Natural killer cell (primary cell): ENCODE measurements around the gene CMIP. TPM values are rescaled to one million over a fixed set of nuclear protein-coding genes. Genes with fewer than 3 reads are reported as not detected.

ENCODE experiments used
- ATAC-seq, 3 donors: fragments of 150-1000 bp in 2 of 3; fragments of 200-7000 bp in 1 of 3; cut with Tn5 transposase; 1 replicate in 1 of 3; 2 replicates in 2 of 3; pipeline ENCODE4 v1.10.0; 2021; ENCODE audit warnings: mild to moderate bottlenecking in 2 of 3, moderate library complexity in 2 of 3
- DNase-seq, 2 donors: peaks; one replicate each; pipeline versions ENCODE4 v3.0.0 to v3.0.0-alpha.2; 2013 to 2021; ENCODE audit warnings: mixed read lengths in 1 of 2
- H3K27ac ChIP-seq: one replicate; pipeline ENCODE4 v1.5.1; 2013; ENCODE audit warnings: mild to moderate bottlenecking, low read length
- H3K27me3 ChIP-seq: one replicate; pipeline ENCODE4 v1.6.1; 2013; ENCODE audit warnings: low read length; ENCODE audit not compliant: control insufficient read depth, insufficient read depth
- H3K36me3 ChIP-seq: one replicate; pipeline ENCODE4 v1.6.1; 2013; ENCODE audit warnings: low read length; ENCODE audit not compliant: control insufficient read depth, insufficient read depth
- H3K4me1 ChIP-seq: one replicate; pipeline ENCODE4 v1.6.1; 2013; ENCODE audit warnings: low read length; ENCODE audit not compliant: control insufficient read depth, insufficient read depth
- H3K4me3 ChIP-seq: one replicate; pipeline ENCODE4 v1.5.1; 2013; ENCODE audit warnings: low read length
- H3K9me3 ChIP-seq: one replicate; pipeline ENCODE4 v1.6.1; 2013; ENCODE audit warnings: low read length; ENCODE audit not compliant: control insufficient read depth, insufficient read depth
- H3K27ac Mint-ChIP-seq, 2 donors: one replicate each; pipeline ENCODE4 v1.8.0; 2022; ENCODE audit warnings: mild to moderate bottlenecking in 2 of 2, mixed read lengths in 2 of 2, moderate library complexity in 1 of 2
- H3K27me3 Mint-ChIP-seq, 2 donors: one replicate each; pipeline ENCODE4 v1.8.0; 2022; ENCODE audit warnings: low read depth in 2 of 2, mixed read lengths in 2 of 2
- H3K36me3 Mint-ChIP-seq: one replicate; pipeline ENCODE4 v1.8.0; 2022; ENCODE audit warnings: mixed read lengths
- H3K4me1 Mint-ChIP-seq, 2 donors: one replicate each; pipeline ENCODE4 v1.8.0; 2022; ENCODE audit warnings: mixed read lengths in 2 of 2
- H3K4me3 Mint-ChIP-seq: one replicate; pipeline ENCODE4 v1.8.0; 2022; ENCODE audit warnings: mild to moderate bottlenecking, moderate library complexity, mixed read lengths
- H3K9me3 Mint-ChIP-seq, 2 donors: one replicate each; pipeline ENCODE4 v1.8.0; 2022; ENCODE audit warnings: mixed read lengths in 2 of 2
- CTCF ChIP-seq: fragments of 200-600 bp; IDR thresholded peaks from one replicate; pipeline ENCODE4 v1.8.0; 2022; ENCODE audit warnings: antibody characterized with exemption
- WGBS: methylation state at CpG from one replicate; pipeline ENCODE4 v1.1.7; 2013; ENCODE audit warnings: missing lambda C conversion rate; ENCODE audit not compliant: insufficient coverage; 5-methylcytosine and 5-hydroxymethylcytosine counted together
- intact Hi-C: fragments of 100-400 bp; cut with micrococcal nuclease; formaldehyde crosslinking; loops from one replicate; pipeline ENCODE4 v1.14.2; 2022
- total RNA-seq, 4 donors: library from RNA; stranded (reverse); fragments of 120-200 nt in 1 of 4; gene quantifications; one replicate each; pipeline versions ENCODE4 v1.2.3 to v1.2.4, GENCODE V29; 2013 to 2022

The CMIP gene
- total RNA-seq, 3 donors from 2014 or later (not counting 1 experiment from before 2014, with no cell fraction given): 88.2 to 115 (median 91.5) TPM

GRCh38 chr16:81544261-81544660 lies 99.7 kb downstream of the CMIP start:
- H3K36me3 ChIP-seq: no peaks in the 10 kb centered on the region
- H3K27me3 ChIP-seq: no peaks in the 10 kb centered on the region
- TF ChIP-seq CTCF: no peak
- no peak overlapping the region for H3K27ac ChIP-seq
- 18% methylated on average over 5 of the region's 7 CpGs for WGBS
- peak overlapping the region; percentile 1 for H3K4me3 Mint-ChIP-seq
- no peaks in the 10 kb centered on the region for H3K9me3 Mint-ChIP-seq
- H3K9me3 ChIP-seq: no peaks in the 10 kb centered on the region
- intact Hi-C loops: loop anchor here (2.0 kb wide), 1 partner anchor 15 kb away; no protein-coding TSS in a partner anchor
- H3K4me1 ChIP-seq: peaks cover 43% of the 10 kb centered on the region
- H3K27ac Mint-ChIP-seq: peak overlapping the region; percentile 4 to 62
- peaks cover 58 to 70% of the 10 kb centered on the region in 2 donors for H3K4me1 Mint-ChIP-seq
- H3K27me3 Mint-ChIP-seq: no peaks in the 10 kb centered on the region
- no peak overlapping the region for H3K4me3 ChIP-seq
- ATAC-seq (peak; percentile 61 to 82 (median 70)), DNase-seq (no peak)
- no peaks in the 10 kb centered on the region for H3K36me3 Mint-ChIP-seq

- ATAC-seq: peak; percentile 21 to 46 (median 43)
- no peaks in the 10 kb centered on the region for H3K36me3 ChIP-seq
- no peaks in the 10 kb centered on the region for H3K9me3 ChIP-seq
- Mint-ChIP-seq H3K4me1 (peaks cover 61 to 68% of the 10 kb centered on the region in 2 donors), H3K4me3 (peak overlapping the region; percentile 13), H3K27ac (peak overlapping the region; percentile 4 to 62), H3K27me3 (no peaks in the 10 kb centered on the region), H3K36me3 (no peaks in the 10 kb centered on the region), H3K9me3 (no peaks in the 10 kb centered on the region)
- H3K4me1 ChIP-seq: peaks cover 45% of the 10 kb centered on the region
- TF ChIP-seq CTCF: no peak
- intact Hi-C loops: loop anchor here (2.0 kb wide), 1 partner anchor 14 kb away; no protein-coding TSS in a partner anchor
- no peak for DNase-seq
- 62% methylated on average over 9 of the region's 9 CpGs for WGBS
- no peak overlapping the region for H3K27ac ChIP-seq
- no peak overlapping the region for H3K4me3 ChIP-seq
- no peaks in the 10 kb centered on the region for H3K27me3 ChIP-seq
Observed at GRCh38 chr16:81544700-81545271, 100.2 kb downstream of the CMIP start.

GRCh38 chr16:81545470-81546250 lies 101.1 kb downstream of the CMIP start:
- peak overlapping the region; percentile 8 to 62 for H3K27ac Mint-ChIP-seq
- no peak overlapping the region for H3K4me3 ChIP-seq
- H3K27me3 ChIP-seq: no peaks in the 10 kb centered on the region
- intact Hi-C loops: loop anchor here (2.0 kb wide), 1 partner anchor 13 kb away; no protein-coding TSS in a partner anchor
- DNase-seq (peak in 1 of 2 donors; percentile 41), ATAC-seq (no peak)
- peaks cover 69 to 74% of the 10 kb centered on the region in 2 donors for H3K4me1 Mint-ChIP-seq
- H3K36me3 Mint-ChIP-seq: no peaks in the 10 kb centered on the region
- H3K27me3 Mint-ChIP-seq: no peaks in the 10 kb centered on the region
- H3K9me3 ChIP-seq: no peaks in the 10 kb centered on the region
- H3K36me3 ChIP-seq: no peaks in the 10 kb centered on the region
- peaks cover 51% of the 10 kb centered on the region for H3K4me1 ChIP-seq
- no peak for TF ChIP-seq CTCF
- whole genome bisulfite sequencing: 81% methylated on average over 25 of the region's 25 CpGs
- H3K27ac ChIP-seq: no peak overlapping the region
- H3K9me3 Mint-ChIP-seq: no peaks in the 10 kb centered on the region
- H3K4me3 Mint-ChIP-seq: no peak overlapping the region
